GM18873 (cell line): ENCODE results near the gene LRRC18.

ENCODE experiments used
- ATAC-seq: cut with Tn5 transposase; IDR thresholded peaks from one replicate; pipeline ENCODE4 v1.9.1; 2021; ENCODE audit warnings: mild to moderate bottlenecking, moderate library complexity, moderate number of reproducible peaks; ENCODE audit not compliant: unreplicated experiment, low FRiP score

The LRRC18 gene

GRCh38 chr10:48939790-48940325 is at the start of gene LRRC18:
Gene LRRC18, minus strand, starts transcription at chr10:48939840. Its CDS starts 25,685 bp downstream, at chr10:48914155.
- no peak for ATAC-seq

GRCh38 chr10:48985621-48986158 is 46.0 kb upstream of the LRRC18 start:
- no peak for ATAC-seq

DNA sequence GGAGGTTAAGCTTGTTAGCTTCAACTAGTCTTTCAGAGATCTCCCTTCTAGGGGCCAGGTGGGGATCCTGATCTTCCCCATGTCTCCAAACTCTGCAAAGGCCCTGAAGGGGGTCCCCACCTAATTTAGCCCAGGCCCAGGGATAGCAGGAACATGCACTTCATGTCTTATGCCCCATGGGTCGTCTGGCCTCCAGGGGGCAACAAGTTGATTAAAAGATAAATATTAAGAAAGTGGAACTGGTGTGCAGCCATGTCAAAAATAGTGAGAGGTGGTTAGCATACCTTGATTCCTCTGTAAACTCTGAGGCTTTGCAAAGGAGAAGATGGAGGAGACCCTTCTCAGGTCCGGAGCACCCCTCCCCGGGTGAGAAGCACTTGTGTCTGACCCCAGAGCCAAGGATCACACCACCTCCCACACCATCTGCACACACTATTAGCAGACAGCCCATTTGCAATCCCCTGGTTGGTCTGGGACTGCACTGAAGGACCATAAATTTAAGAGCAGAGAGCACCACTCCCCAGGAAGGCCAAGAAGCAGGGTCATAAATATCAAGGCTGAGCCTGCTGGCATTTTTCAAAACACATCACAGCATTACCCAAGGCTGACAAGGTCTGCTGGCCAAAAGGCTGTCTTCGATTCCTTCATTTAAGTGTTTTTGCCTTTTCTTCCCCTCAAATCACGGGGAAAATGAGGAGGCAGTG is 44.2 kb upstream of the LRRC18 start:
- no peak for ATAC-seq

DNA sequence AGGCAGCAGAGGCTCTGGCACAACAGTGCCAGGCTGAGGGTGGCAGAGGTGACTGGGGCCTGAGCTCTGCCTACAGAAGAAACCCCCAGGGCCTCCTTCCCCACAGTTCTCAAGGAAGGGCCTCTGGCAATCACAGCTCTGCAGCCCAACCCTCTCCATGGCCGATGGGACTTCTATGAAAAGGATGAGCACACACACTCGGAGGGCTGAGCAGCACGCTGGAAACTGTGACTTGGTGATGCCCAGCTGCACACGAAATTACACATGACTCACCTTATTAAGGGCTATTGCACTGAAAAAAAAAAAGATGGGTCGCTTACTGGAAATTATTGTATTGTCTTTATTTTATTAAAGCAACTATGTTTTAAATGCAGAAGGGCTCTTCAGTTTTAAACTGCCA is 42.9 kb upstream of the LRRC18 start:
- ATAC-seq: no peak

DNA sequence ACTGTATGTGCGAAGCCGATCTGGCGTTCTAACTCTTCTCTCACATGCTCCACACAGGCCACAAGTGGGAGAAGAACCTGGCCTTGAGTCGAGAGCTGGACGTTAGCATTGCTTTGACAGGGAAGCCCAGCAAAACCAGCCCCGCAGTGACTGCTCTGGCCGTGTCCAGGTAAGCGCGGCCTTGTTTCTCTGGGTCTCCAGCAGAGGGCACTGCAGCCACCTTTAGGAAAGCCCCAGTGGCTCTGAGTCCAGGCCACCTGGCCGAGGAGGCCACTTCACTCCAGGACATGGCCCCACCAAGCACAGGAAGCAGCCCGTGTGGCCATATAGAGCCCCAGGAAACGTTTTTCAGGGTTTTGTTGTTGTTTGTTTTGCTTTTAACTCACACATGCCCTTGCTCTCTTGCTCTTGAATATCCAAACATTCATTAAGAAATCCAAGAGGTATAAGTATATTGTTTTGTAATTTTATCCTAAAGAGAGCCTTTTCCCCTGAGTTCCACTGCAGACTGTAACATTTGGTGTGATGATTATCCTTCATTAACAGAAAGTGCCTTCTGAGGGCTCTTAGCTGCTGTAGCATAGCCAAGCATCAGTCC is 41.8 kb upstream of the LRRC18 start:
- no peak for ATAC-seq

GRCh38 chr10:48978318-48978717 is 38.7 kb upstream of the LRRC18 start:
- ATAC-seq: no peak

DNA sequence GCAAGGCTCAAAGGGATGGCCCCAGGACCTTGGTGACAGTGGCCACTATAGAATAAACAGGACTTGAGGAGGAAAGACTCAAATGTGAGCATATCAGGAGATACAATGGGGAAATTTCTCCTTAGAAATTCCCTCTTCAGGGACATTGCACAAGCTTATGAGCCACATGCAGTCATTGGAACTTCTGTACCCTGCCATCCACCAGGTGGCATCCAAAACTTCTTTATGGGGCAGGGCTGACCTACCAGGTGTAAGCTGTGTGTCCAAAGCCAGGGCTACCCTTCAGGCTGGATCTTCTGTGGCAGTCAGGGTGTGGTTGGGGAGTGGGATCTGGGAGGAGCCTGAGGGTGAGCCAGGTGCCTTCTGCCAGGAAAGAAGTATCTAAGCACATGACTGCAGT is 36.6 kb upstream of the LRRC18 start:
- ATAC-seq: no peak

GRCh38 chr10:48974510-48975156 is 35.0 kb upstream of the LRRC18 start:
- no peak for ATAC-seq

DNA sequence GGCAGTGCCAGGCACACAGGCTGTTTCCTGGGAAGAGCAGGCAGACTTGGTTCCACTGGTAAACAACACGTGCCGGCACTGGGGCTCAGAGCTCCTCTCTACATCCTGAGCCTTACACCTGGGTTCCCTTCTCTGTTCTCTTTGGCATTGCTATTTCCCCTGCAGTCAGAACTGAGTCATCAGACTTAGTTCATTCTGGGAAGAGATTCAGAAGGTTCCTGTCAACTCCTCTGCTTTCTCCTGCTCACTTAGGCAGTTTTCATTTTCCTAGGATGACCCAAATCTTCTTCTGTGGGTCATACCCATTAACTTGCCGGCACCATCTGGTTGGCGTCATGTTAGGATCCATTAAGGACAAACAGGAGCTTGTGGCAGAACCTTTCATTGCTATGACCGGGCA is 33.4 kb upstream of the LRRC18 start:
- ATAC-seq: no peak

- ATAC-seq: no peak
Observed at GRCh38 chr10:48970654-48971053, 31.0 kb upstream of the LRRC18 start.

DNA sequence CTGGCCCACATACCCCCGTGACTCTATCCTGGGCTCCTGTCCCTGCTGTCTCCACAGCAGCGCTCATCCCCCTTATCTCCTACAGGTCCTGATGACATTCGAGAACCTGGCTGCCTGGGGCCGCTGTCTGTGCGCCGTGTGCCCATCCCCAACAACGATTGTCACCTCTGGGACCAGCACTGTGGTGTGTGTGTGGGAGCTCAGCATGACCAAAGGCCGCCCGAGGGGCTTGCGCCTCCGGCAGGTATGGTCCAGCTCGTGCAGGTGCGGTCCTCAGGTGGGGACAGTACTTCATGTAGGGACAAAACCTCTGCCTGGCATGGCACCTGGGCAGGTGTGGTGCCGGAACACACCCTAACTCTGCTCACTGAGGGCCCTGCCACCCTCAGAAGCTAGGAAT is 30.4 kb upstream of the LRRC18 start:
- ATAC-seq: no peak

DNA sequence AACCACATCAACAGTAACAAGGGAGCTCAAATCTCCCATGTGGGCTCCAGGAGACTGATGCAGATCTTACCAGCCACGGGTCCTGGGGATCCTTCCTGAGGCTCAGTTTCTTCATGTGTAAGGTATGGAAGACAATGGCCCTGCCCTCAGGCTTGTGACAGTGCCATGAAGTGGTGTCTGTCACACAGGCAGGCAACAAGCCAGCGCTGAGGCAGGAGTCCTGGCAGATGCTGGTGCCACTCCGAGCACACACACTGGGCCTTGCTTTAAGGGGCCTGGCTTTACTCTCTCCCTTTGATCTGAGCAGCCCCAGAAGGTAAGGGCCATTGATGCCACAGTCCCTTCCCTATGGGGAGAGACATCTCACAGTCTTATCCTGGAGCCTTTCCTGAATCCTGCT is 28.4 kb upstream of the LRRC18 start:
- no peak for ATAC-seq

- ATAC-seq: no peak
Observed at GRCh38 chr10:48965460-48965859, 25.8 kb upstream of the LRRC18 start.

GRCh38 chr10:48964038-48964437 is 24.4 kb upstream of the LRRC18 start:
- no peak for ATAC-seq

DNA sequence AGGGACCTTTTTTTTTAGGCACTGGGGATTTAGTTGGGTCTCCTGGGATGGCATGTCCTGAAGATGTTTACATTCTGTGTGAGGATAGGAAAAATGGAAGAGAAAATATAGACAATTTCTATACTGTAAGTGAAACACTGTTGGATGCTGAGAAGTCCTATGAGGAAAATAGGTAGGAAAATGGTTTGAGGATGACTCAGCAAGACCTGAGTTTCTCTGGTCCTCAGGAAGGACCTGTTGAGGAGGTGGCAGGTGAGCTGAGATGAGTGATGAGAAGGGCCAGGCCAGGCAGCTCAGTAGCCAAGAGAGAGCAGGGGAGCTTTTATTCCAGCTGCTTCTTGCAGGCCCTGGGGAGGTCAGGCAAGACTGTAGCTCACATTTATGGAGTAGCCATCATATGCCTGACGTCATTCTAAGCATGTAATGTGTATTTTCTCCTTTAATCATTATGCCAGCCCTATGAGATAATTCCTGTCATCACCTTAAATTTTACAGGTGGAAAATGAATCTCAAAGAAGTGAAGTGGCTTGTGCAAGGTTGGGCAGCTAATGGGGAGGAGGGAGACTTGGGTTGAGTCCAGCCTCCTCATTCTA is 19.1 kb upstream of the LRRC18 start:
- ATAC-seq: no peak

- no peak for ATAC-seq
Observed at GRCh38 chr10:48957361-48958151, 17.9 kb upstream of the LRRC18 start.

- no peak for ATAC-seq
Observed at GRCh38 chr10:48951707-48952106, 12.1 kb upstream of the LRRC18 start.

GRCh38 chr10:48948470-48949037 is 8.9 kb upstream of the LRRC18 start:
- ATAC-seq: no peak

DNA sequence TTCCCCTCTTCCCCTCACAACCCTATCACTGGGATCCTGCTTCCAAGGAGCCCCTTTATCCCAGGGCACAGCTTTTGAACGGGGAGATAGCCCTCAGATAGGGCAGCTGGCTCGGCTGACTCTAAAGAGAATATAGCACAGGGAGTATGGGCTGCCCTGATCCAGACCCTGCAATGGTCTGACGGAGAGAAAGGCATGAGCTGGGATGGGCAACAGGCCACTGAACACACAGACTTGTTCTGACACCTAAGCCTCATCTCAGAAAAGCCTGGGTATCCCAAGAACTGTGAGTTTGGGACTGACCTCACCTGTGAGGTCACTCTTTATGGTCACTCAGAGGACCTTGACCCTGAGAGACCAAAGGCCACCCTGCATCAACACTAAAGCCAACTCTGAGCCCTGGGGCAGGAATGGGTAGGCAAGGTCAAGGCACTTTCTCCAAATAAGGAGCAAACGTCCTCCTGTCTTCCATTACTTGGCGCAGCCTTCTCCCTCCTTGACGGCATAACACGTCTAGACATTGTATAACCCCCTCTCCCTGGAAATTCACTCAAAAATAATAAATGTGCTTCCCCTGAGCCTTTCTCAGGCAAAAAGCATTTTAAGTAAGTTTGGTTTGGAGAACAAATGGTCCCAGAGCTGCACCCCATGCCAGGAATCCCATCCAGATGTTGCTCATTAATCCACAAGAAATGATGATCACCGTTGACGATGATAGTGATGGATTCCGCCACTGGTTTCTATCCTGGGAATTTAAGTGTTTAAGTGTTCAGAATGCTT is 8.2 kb upstream of the LRRC18 start:
- no peak for ATAC-seq
